K562 (cell line): Measurements from ENCODE around the gene GNA15. TPM values are rescaled to one million over a fixed set of nuclear protein-coding genes. Genes with fewer than 3 reads are reported as not detected.
A peak's percentile ranks its signal among the peaks of the same experiment; 100 is the strongest.

Experiments used
- CGGBP1 ChIP-seq: fragments of 250-450 bp; sonication (Bioruptor Pico); IDR thresholded peaks from 2 replicates; pipeline ENCODE4 v1.9.0; 2021; ENCODE audit warnings: mild to moderate bottlenecking
- ETV6 ChIP-seq, 3 experiments: fragments of 150-350 bp in 1 of 3; sonication (generic) in 1 of 3; formaldehyde crosslinking in 1 of 3; IDR thresholded peaks; 2 replicates each; pipeline versions ENCODE4 v1.6.1 to v1.8.0; 2014 to 2022; ENCODE audit warnings: borderline replicate concordance in 2 of 3, low read depth in 2 of 3, antibody characterized with exemption in 1 of 3, low read length in 1 of 3, mild to moderate bottlenecking in 1 of 3, missing genetic modification reagents in 1 of 3
- NKRF ChIP-seq: fragments of 450-650 bp; IDR thresholded peaks from 2 replicates; pipeline ENCODE4 v1.6.1; 2016; ENCODE audit warnings: borderline replicate concordance
- PRPF4 ChIP-seq: fragments of 200-400 bp; formaldehyde crosslinking; IDR thresholded peaks from one replicate; pipeline ENCODE4 v1.6.1; 2017; ENCODE audit warnings: low read length, low read depth, mild to moderate bottlenecking; ENCODE audit not compliant: insufficient read depth, poor library complexity, severe bottlenecking
- RBFOX2 ChIP-seq: fragments of 200-400 bp; formaldehyde crosslinking; IDR thresholded peaks from 2 replicates; pipeline ENCODE4 v1.6.1; 2017; ENCODE audit warnings: low read depth, mild to moderate bottlenecking, low read length, moderate library complexity
- ZBTB11 ChIP-seq, 3 experiments: fragments of 200-800 bp in 1 of 3; fragments of 250-450 bp in 1 of 3; fragments of 450-650 bp in 1 of 3; sonication (Bioruptor Pico) in 1 of 3; sonication (Bioruptor generic) in 1 of 3; formaldehyde crosslinking in 1 of 3; IDR thresholded peaks; 2 replicates each; pipeline versions ENCODE4 v1.6.1 to v1.8.0; 2016 to 2022; ENCODE audit warnings: mild to moderate bottlenecking in 2 of 3, missing genetic modification characterization in 2 of 3, missing compliant biosample characterization in 1 of 3, moderate library complexity in 1 of 3
- ZNF407 ChIP-seq: fragments of 450-650 bp; IDR thresholded peaks from 2 replicates; pipeline ENCODE4 v1.6.1; 2016; ENCODE audit warnings: low read depth
- ZNF512 ChIP-seq: IDR thresholded peaks from 2 replicates; pipeline ENCODE4 v1.6.1; 2016; ENCODE audit warnings: missing genetic modification characterization, missing compliant biosample characterization
- polyA plus RNA-seq, 8 experiments: library from polyadenylated mRNA; depleted of rRNA in 4 of 8; stranded (reverse) in 5 of 8; unstranded in 3 of 8; fragments of >200 nt; fragmentation: Nextera tagmentation in 2 of 8; fragmentation: Illumina TruSeq in 1 of 8; extraction: Ambion mirVana in 2 of 8; extraction: Trizol in 1 of 8; gene quantifications; 2 replicates each; pipeline versions ENCODE4 v1.2.1 to v1.2.3, GENCODE V29; 2011 to 2014; ENCODE audit warnings: inconsistent platforms in 1 of 8, missing spikeins in 1 of 8
- total RNA-seq, 7 experiments: library from RNA; depleted of rRNA in 6 of 7; stranded (reverse); fragments of >200 nt in 6 of 7; fragmentation: Illumina TruSeq in 2 of 7; extraction: Trizol in 2 of 7; gene quantifications; 2 replicates each; pipeline versions ENCODE4 v1.2.1 to v1.2.3, GENCODE V29; 2011 to 2021; ENCODE audit warnings: low replicate concordance in 1 of 7

Gene GNA15
- total and polyA plus RNA-seq, 9 of the 15 experiments (the other 6 are each of a cell fraction or from before 2014, with no cell fraction given) = 0.03 to 0.24 (median 0.11) TPM; not detected in 1

DNA sequence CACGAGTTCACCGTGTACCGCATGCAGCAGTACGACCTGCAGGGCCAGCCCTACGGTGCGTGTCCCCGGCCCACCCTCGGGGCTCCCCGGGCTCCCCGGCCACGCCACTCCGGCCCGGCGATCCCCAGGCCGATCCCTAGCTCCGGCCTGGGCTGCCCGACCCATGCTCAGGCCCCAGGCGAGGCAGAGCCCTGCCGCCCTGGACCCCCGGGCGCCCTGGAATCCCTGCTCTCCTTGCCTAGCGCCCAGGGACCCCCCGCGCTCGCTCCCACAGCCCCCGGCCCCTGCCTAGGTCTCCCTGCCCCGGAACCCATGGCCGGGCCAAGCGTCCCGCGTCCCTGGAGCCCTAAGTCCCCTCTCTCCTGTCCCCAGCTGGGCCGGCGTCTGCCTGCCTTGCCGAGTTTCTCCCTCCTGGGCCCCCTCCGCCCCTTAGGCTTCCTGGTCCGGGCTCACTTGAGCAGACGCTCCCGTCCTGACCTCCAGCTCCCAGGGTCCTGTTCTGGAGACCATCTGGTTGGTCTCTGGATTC, 50.4 kb downstream of the GNA15 start (continued):
- no peak for TF ChIP-seq ZNF407
- no peak for TF ChIP-seq ZNF512 (tag)
- no peak for TF ChIP-seq CGGBP1
- TF ChIP-seq RBFOX2 = peak; percentile 35
- TF ChIP-seq ZBTB11 (CRISPR knock-in tag; IDR thresholded peaks at IDR 0.05) = no peak
- no peak for TF ChIP-seq ETV6 (IDR thresholded peaks at IDR 0.05; ENCODE audit: borderline replicate concordance in 1 of 2, low read depth in 2 of 2, low read length in 1 of 2)
- no peak for TF ChIP-seq ETV6 (CRISPR knock-in tag; IDR thresholded peaks at IDR 0.05; ENCODE audit: borderline replicate concordance)
- TF ChIP-seq PRPF4 = no peak
- TF ChIP-seq NKRF = 0 out of 2 replicates have a peak, but pooled peaks have one; percentile 20
